Glutamatergic neuron (in vitro differentiated cells): ENCODE measurements around the gene FHIT. TPM values are rescaled to one million over a fixed set of nuclear protein-coding genes. Genes with fewer than 3 reads are reported as not detected.
"Not testable (repeated sequence)": the region's sequence is repeated elsewhere in the genome, so short reads cannot be mapped to it uniquely, and the experiment has no call there.

Experiments used
- DNase-seq: peaks from one replicate; pipeline ENCODE4 v3.0.0; 2022
- H3K27ac Mint-ChIP-seq: one replicate; pipeline ENCODE4 v1.8.0; 2020; ENCODE audit warnings: mild to moderate bottlenecking, mixed read lengths, inconsistent platforms; ENCODE audit not compliant: unreplicated experiment
- H3K27me3 Mint-ChIP-seq: one replicate; pipeline ENCODE4 v1.8.0; 2020; ENCODE audit warnings: mild to moderate bottlenecking, moderate library complexity, mixed read lengths, inconsistent platforms; ENCODE audit not compliant: unreplicated experiment
- H3K36me3 Mint-ChIP-seq: one replicate; pipeline ENCODE4 v1.8.0; 2020; ENCODE audit warnings: mild to moderate bottlenecking, mixed read lengths, inconsistent platforms; ENCODE audit not compliant: unreplicated experiment
- H3K4me1 Mint-ChIP-seq: one replicate; pipeline ENCODE4 v1.8.0; 2020; ENCODE audit warnings: mild to moderate bottlenecking, low read depth, mixed read lengths, inconsistent platforms; ENCODE audit not compliant: unreplicated experiment
- H3K4me3 Mint-ChIP-seq: one replicate; pipeline ENCODE4 v1.8.0; 2020; ENCODE audit warnings: mild to moderate bottlenecking, mixed read lengths, inconsistent platforms; ENCODE audit not compliant: unreplicated experiment
- H3K9me3 Mint-ChIP-seq: one replicate; pipeline ENCODE4 v1.8.0; 2020; ENCODE audit warnings: mild to moderate bottlenecking, moderate library complexity, mixed read lengths, inconsistent platforms; ENCODE audit not compliant: unreplicated experiment
- CTCF ChIP-seq: fragments of 200-600 bp; sonication (generic); IDR thresholded peaks from one replicate; pipeline ENCODE4 v1.5.0; 2021; ENCODE audit not compliant: partially characterized antibody, unreplicated experiment
- total RNA-seq: library from RNA; stranded (reverse); fragmentation: NEBNext Ultra II Directional; extraction: Animal tissue kit (Norgen Biotek cat#: 25700); gene quantifications from one replicate; pipeline ENCODE4 v1.2.1, GENCODE V29; 2021; ENCODE audit not compliant: unreplicated experiment

Gene FHIT
- total RNA-seq, 1 donor from 2014 or later = 15.2 TPM

GRCh38 chr3:59809016-59809415 is 1442.2 kb downstream of the FHIT start:
- H3K36me3 Mint-ChIP-seq = no peaks in the 10 kb centered on the region
- no peak for DNase-seq
- no peaks in the 10 kb centered on the region for H3K27me3 Mint-ChIP-seq
- TF ChIP-seq CTCF = no peak
- H3K4me1 Mint-ChIP-seq = peaks cover 41% of the 10 kb centered on the region
- no peaks in the 10 kb centered on the region for H3K9me3 Mint-ChIP-seq
- H3K27ac Mint-ChIP-seq = no peak overlapping the region
- H3K4me3 Mint-ChIP-seq = no peak overlapping the region

- H3K9me3 Mint-ChIP-seq = no peaks in the 10 kb centered on the region
Observed at GRCh38 chr3:59808446-59808845, 1442.8 kb downstream of the FHIT start.

GRCh38 chr3:59803268-59803667 is 1448.0 kb downstream of the FHIT start:
- no peaks in the 10 kb centered on the region for H3K36me3 Mint-ChIP-seq
- peaks cover 5% of the 10 kb centered on the region for H3K27me3 Mint-ChIP-seq
- peaks cover 7% of the 10 kb centered on the region for H3K9me3 Mint-ChIP-seq
- no peak for DNase-seq
- no peak for TF ChIP-seq CTCF
- H3K27ac Mint-ChIP-seq = peak overlapping the region; percentile 85
- peaks cover 54% of the 10 kb centered on the region for H3K4me1 Mint-ChIP-seq
- H3K4me3 Mint-ChIP-seq = no peak overlapping the region

More at GRCh38 chr3:59808446-59808845, 1442.8 kb downstream of the FHIT start:
- H3K4me1 Mint-ChIP-seq = peaks cover 40% of the 10 kb centered on the region
- DNase-seq = no peak
- H3K36me3 Mint-ChIP-seq = no peaks in the 10 kb centered on the region
- H3K4me3 Mint-ChIP-seq = no peak overlapping the region
- no peak for TF ChIP-seq CTCF
- H3K27me3 Mint-ChIP-seq = no peaks in the 10 kb centered on the region
- no peak overlapping the region for H3K27ac Mint-ChIP-seq

- H3K4me3 Mint-ChIP-seq = peak overlapping the region; percentile 50
- H3K36me3 Mint-ChIP-seq, H3K27me3 Mint-ChIP-seq, DNase-seq, H3K9me3 Mint-ChIP-seq: not testable (repeated sequence)
- peak overlapping the region; percentile 85 for H3K27ac Mint-ChIP-seq
- peaks cover 55% of the 10 kb centered on the region for H3K4me1 Mint-ChIP-seq
Observed at GRCh38 chr3:59802453-59802852, 1448.8 kb downstream of the FHIT start.

GRCh38 chr3:59802045-59802444 is 1449.2 kb downstream of the FHIT start:
- Mint-ChIP-seq H3K4me3 (peak overlapping the region; percentile 57), H3K4me1 (peaks cover 54% of the 10 kb centered on the region), H3K27ac (peak overlapping the region; percentile 85), H3K27me3 (peaks cover 5% of the 10 kb centered on the region), H3K9me3 (peaks cover 7% of the 10 kb centered on the region), H3K36me3 (no peaks in the 10 kb centered on the region)
- no peak for DNase-seq
- no peak for TF ChIP-seq CTCF

GRCh38 chr3:59800481-59800880 is 1450.8 kb downstream of the FHIT start:
- no peak for TF ChIP-seq CTCF
- peak overlapping the region; percentile 19 for H3K4me3 Mint-ChIP-seq
- H3K4me1 Mint-ChIP-seq = peaks cover 54% of the 10 kb centered on the region
- peaks cover 7% of the 10 kb centered on the region for H3K9me3 Mint-ChIP-seq
- peak overlapping the region; percentile 85 for H3K27ac Mint-ChIP-seq
- H3K27me3 Mint-ChIP-seq = peaks cover 6% of the 10 kb centered on the region
- no peak for DNase-seq
- no peaks in the 10 kb centered on the region for H3K36me3 Mint-ChIP-seq
